GM18519 (cell line): ENCODE data around the gene KEAP1.

Experiments used
- ATAC-seq: cut with Tn5 transposase; IDR thresholded peaks from one replicate; pipeline ENCODE4 v1.9.1; 2021; ENCODE audit warnings: mild to moderate bottlenecking, moderate library complexity; ENCODE audit not compliant: unreplicated experiment, low FRiP score

Gene KEAP1

GRCh38 chr19:10452726-10453618, 50.2 kb downstream of the KEAP1 start:
- ATAC-seq: no peak

GRCh38 chr19:10450853-10451609, 52.1 kb downstream of the KEAP1 start:
- no peak for ATAC-seq

GRCh38 chr19:10450191-10450852, 52.8 kb downstream of the KEAP1 start:
- no peak for ATAC-seq

DNA sequence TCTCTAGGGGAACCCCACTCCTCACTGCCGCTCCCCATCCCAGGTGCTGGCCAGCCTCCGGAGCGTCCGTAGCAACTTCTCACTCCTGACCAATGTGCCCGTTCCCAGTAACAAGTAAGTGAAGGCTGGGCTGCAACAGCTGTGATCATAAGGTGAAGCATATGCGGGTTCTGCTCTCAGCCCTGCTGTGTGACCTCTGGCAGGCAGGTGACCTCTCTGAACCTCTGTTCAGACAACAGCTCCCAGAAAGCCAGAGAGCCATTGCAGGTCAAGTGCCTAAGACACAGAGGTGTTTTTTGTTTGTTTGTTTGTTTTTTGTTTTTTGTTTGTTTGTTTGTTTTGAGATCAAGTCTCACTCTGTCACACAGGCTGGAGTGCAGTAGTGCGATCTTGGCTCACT, 54.1 kb downstream of the KEAP1 start:
- no peak for ATAC-seq

GRCh38 chr19:10442698-10443097, 60.5 kb downstream of the KEAP1 start:
- no peak for ATAC-seq

DNA sequence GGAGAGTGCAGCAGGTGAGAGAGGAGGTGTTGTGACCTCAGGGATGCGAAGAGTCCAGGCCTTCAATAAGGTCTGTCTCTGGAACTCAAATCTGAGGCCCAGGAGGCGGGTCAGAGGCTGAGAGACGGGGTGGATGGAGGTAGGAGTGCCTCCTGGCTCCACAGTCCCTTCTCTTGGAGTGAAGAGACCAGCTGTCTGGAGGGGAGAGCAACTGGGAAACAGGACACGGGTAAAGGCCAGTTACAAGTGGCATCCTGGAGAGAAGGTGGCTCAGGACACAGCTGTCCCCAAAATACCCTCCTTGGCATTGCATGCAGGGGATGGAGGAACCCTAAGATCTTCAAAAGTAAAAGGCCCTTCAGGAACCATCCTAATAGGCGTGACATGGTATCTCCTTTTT, 63.6 kb downstream of the KEAP1 start:
- ATAC-seq: no peak
